ENCODE results near the gene IPO7.

Gene IPO7

GRCh38 chr11:9495803-9496514, 111.5 kb downstream of the IPO7 start:
- no peak for DNase-seq
